ENCODE results near the gene PIM3.

The PIM3 gene

GRCh38 chr22:50000587-50001387 is 40.2 kb downstream of the PIM3 start:
- no peak for DNase-seq (ENCODE audit: low read depth in 2 of 2, low spot score in 1 of 2)

GRCh38 chr22:50001388-50002231 is 41.0 kb downstream of the PIM3 start:
- DNase-seq (ENCODE audit: low read depth in 2 of 2, low spot score in 1 of 2): no peak

- DNase-seq (ENCODE audit: low read depth in 2 of 2, low spot score in 1 of 2): no peak
Observed at GRCh38 chr22:50002791-50003190, 42.2 kb downstream of the PIM3 start.

GRCh38 chr22:50004918-50005317 is 44.3 kb downstream of the PIM3 start:
- DNase-seq (ENCODE audit: low read depth in 2 of 2, low spot score in 1 of 2): no peak

- no peak for DNase-seq (ENCODE audit: low read depth in 2 of 2, low spot score in 1 of 2)
Observed at GRCh38 chr22:50007057-50007511, 46.5 kb downstream of the PIM3 start.

GRCh38 chr22:50008151-50009040 is 47.8 kb downstream of the PIM3 start:
- DNase-seq (ENCODE audit: low read depth in 2 of 2, low spot score in 1 of 2): no peak

- no peak for DNase-seq (ENCODE audit: low read depth in 2 of 2, low spot score in 1 of 2)
Observed at GRCh38 chr22:50009251-50009650, 48.7 kb downstream of the PIM3 start.

- DNase-seq (ENCODE audit: low read depth in 2 of 2, low spot score in 1 of 2): no peak
Observed at GRCh38 chr22:50009765-50010675, 49.4 kb downstream of the PIM3 start.

- DNase-seq (ENCODE audit: low read depth in 2 of 2, low spot score in 1 of 2): peak; percentile 43 to 77
Observed at GRCh38 chr22:50010676-50011446, 50.3 kb downstream of the PIM3 start.

GRCh38 chr22:50011447-50012210 is 51.1 kb downstream of the PIM3 start:
- DNase-seq (ENCODE audit: low read depth in 2 of 2, low spot score in 1 of 2): no peak

GRCh38 chr22:50012211-50013181 is 51.9 kb downstream of the PIM3 start, which contains the start of gene IL17REL:
IL17REL (minus strand) TSS chr22:50012765; CDS start chr22:50012646, 119 bp downstream.
- no peak for DNase-seq (ENCODE audit: low read depth in 2 of 2, low spot score in 1 of 2)

Data from stimulated activated CD8-positive, alpha-beta memory T cell treated with anti-CD3 and anti-CD28 coated beads, Interleukin-4, amount 100 ng/mL, for 4 hours (primary cell).